Activated T-helper 1 cell treated with anti-CD3 and anti-CD28 coated beads, Interleukin-2, amount 50 U/mL, for 16 hours (primary cell): ENCODE data around the gene NUTM2A.
"Not testable (repeated sequence)": the region's sequence is repeated elsewhere in the genome, so short reads cannot be mapped to it uniquely, and the experiment has no call there.

ENCODE experiments used
- DNase-seq, 2 donors: peaks; one replicate each; pipeline ENCODE4 v3.0.0-alpha.2; 2020; ENCODE audit warnings: low read depth in 1 of 2, low spot score in 1 of 2

The NUTM2A gene

DNA sequence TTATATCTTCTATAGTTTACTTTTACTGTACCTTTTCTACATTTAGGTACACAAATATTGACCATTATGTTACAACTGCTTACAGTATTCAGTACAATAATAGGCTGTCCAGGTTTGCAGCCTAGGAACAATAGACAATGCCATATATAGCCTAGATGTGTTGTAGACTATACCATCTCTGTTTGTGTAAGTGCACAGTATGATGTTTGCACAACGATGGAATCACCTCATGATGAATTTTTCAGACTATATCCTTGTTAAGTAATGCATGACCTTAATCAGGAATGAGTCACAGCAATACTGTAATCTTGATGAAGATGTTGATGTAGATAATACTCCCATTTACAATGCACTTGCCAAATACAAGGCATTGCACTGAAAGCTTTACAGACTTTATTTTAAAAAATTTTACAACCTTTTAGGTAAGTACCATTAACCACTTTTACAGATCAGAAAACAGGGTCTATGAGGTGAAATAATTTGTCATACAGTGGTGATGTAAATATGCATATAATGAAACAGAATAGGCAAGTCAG, 23.6 kb downstream of the NUTM2A start:
- DNase-seq: not testable (repeated sequence)

DNA sequence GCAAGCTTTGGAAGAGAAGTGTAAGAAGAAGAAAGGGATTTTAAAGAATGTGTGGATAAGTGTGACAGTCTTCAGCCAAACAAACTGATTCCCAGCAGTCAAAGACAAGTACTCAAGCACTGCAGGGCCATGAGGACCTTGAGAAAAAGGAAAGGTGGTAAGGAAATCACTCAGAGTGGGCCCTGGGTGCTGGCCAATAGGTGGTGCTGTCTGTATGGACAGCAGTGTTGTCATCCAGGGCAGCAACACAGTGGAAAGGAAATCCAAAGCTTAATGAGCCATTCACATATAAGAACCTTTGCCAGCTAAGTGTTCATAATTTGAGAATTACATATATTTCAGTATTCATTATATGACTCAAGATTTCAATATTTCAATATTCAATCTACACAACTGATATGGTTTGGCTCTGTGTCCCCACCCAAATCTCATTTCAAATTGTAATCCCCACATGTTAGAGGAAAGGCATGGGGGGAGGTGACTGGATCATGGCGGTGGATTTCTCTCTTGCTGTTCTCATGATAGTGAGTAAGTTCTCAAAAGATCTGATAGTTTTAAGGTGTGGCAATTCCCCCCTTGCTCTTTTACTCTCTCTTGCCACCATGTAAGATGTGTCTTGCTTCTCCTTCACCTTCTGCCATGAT, 55.6 kb downstream of the NUTM2A start:
- DNase-seq: not testable (repeated sequence)
